HG03060 (cell line): Measurements from ENCODE around the gene ZNF346.

Experiments
- ATAC-seq: cut with Tn5 transposase; IDR thresholded peaks from one replicate; pipeline ENCODE4 v1.9.1; 2021; ENCODE audit warnings: low read depth, moderate number of reproducible peaks; ENCODE audit not compliant: unreplicated experiment

ZNF346 gene

DNA sequence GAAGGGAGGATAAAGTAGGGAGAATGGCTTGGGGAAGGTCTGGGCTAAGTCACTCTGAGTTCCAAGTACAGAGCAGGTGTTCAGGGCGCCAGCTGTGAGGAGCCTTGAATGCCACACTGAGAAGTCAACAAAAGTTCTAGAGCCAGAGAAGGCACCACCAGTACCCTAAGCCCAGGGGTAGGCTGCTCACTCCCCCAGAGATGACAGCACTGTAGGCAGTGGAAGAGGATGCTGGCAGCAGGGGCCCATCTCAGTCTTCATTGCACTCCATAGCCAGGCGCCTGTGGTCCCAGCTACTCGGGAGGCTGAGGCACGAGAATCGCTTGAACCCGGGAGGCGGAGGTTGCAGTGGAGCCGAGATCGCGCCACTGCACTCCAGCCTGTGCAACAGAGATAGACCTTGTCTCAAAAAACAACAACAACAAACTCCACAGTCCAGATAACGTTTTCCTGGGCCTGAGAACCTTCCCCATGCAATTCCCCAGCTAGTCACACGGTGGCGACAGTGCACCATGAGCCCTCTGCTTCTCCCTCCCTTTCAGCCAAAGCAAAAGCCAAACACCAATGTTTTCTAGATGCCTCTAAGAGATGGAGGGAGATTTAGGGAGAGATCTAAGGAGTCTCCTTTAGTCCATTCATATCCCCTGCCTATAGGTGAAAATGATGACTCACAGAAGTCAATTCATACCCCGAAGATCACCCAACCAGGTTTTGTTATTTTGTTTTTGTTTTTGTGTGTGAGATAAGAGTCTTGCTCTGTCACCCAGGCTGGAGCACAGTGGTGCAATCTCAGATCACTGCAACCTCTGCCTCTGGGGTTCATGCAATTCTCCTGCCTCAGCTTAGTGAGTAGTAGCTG is 91.3 kb downstream of the ZNF346 start:
- ATAC-seq: no peak

DNA sequence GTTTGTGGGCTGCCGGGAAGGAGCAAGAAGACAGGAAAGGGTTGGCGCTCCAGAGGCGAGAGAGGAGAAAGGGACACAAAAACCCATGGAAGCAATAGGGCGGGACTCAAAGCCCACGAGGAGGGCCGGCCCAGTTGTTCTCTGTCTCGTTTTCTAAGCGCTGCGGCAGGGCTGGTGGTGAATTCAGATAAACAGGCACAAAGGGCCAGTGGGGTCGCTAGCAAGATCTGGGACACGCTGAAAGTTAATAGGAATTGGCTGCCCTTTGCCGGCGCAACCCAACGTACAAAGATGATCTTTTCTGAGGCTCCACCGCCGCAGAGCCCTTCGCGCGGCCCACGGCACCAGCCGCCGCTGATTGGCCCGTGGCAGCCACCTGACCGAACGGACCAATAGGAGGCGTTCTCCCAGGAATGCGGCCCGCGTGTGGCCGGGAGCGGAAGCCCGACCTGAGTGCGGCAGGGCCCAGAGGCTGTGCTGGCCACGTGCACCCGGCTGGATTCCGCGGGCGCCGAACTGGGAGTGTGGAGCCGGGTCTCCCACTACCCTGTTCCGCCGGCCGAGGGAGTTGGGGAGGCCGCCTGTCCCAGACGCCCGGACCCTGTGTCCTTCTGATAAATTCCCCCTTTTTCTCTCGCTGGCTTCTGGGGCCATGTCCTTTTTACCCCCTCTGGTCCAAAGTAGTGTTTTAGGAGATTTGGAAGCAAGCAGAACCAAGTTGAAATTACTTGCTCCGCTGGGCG is 94.3 kb downstream of the ZNF346 start:
- ATAC-seq: no peak

DNA sequence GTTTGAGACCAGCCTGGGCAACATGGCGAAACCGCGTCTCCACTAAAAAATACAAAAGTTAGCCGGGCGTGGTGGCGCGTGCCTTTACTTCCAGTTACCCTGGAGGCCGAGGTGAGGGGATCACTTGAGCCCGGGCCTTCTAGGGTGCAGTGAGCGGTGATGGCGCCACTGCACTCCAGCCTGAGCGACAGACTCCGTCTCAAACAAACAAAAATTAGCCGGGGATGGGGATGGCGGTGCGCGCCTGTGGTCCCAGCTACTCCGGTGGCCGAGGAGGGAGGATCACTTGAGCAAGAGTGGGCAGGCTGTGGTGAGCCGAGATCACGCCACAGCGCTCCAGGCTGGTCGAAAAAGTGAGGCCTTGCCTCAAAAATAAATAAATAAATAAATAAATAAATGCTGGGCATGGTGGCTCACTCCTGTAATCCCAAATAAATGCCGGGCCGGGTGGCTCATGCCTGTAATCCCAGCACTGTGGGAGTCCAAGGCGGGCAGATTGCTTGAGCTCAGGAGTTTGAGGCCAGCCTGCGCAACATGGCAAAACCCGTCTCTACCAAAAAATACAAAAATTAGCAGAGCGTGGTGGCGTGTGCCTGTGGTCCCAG is 95.0 kb downstream of the ZNF346 start:
- no peak for ATAC-seq

DNA sequence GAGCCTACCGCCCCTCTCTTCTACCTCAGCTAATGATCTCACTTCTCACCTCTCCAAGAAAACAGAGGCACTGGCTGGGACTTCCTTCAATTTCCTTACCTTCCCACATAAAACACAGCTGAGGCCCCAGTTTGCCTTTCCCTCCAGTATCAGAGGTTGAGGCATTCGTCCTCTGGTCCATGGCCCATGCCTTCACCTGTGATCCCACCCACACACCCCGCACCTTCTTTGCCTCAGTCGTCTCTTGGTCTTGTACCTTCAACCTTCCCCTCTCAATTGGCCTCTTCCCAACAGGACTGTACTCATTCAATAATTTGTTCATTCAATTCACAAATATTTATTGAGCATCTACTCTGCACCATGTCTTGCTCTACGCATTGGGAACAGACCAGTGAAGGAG is 100.1 kb downstream of the ZNF346 start:
- ATAC-seq: no peak

DNA sequence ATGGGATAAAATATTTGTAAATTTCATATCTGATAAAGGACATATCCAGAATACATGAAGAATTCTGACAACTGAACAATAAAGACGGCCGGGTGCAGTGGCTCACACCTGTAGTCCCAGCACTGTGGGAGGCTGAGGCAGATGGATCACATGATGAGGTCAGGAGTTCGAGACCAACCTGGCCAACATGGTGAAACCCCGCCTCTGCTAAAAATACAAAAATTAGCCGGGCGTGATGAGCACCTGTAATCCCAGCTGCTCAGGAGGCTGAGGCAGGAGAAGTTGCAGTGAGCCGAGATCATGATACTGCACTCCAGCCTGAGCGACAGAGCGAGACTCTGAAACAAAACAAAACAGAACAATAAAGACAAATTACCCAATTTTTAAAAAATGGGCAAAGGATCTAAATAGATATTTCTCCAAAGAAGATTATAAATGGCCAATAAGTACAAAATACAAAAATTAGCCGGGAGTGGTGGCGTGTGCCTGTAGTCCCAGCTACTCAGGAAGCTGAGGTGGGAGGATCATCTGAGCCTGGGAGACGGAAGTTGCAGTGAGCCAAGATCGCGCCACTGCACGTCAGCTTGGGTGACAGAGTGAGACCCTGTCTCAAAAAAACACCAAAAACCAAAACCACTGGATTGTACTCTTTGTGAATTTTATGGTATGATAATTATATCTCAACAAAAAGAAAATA is 101.4 kb downstream of the ZNF346 start:
- ATAC-seq: no peak

DNA sequence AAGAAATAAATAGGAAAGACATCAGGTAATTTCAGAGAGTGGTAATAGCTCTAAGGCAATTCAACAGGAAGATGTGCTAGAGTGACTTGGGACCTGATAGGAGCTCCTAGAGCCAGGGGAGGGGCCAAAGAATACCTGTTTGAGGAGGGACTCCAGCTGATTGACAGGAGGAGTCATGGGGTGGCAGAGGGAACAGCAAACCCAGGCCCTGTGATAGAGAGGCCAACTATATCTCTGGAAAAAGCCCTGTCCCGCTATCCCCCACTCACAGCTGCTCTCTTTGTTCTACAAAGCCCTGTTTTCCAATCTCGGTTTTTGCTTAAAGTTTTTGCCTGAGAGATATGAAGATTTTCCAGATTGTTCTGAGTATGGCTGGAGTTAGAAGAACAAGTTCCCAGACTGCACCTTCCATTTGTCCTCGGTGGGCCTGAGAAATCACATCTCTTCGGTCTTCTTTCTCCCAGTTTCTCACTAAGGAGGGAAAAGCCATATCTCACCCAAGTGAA is 102.0 kb downstream of the ZNF346 start:
- no peak for ATAC-seq

DNA sequence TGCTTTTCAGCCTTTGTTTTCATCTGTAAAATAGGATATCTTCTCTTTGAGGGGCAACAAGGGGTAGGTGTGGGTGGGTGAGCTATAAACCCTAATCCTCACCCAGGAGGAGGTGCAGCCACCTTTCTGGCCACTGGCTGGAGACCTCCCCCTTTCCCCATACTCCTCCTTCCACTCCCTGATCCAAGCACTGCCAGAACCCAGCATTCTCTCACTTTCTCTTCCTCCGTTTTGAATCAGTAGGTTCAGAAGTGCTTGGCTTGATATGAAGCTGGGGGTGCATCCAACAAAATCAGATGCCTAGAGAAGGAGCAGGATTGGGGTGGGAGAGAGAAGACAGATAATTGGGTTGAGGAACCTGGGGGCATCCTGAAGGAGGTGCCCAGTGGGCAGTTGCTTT is 104.3 kb downstream of the ZNF346 start:
- no peak for ATAC-seq

DNA sequence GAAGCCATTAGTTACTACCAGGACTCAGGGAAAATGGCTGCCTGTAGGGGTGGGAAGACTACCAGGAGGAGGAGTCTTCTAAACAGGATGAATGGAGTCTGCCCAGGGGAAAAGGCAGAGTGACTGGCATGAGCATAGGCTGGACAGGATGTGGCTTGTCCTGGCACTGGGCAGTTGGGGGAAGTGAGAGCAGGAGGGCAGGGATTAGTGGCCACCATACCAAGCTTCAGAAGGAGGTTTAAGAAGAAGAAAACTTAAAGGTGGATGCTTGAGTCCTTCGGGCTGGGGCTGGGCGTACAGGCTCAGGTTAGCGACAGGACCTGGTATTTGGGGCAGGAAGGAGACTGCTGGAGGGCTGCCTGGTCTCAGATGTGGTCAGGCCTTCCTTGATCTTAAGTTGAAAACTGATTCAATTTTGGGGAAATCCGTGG is 106.1 kb downstream of the ZNF346 start:
- ATAC-seq: no peak

DNA sequence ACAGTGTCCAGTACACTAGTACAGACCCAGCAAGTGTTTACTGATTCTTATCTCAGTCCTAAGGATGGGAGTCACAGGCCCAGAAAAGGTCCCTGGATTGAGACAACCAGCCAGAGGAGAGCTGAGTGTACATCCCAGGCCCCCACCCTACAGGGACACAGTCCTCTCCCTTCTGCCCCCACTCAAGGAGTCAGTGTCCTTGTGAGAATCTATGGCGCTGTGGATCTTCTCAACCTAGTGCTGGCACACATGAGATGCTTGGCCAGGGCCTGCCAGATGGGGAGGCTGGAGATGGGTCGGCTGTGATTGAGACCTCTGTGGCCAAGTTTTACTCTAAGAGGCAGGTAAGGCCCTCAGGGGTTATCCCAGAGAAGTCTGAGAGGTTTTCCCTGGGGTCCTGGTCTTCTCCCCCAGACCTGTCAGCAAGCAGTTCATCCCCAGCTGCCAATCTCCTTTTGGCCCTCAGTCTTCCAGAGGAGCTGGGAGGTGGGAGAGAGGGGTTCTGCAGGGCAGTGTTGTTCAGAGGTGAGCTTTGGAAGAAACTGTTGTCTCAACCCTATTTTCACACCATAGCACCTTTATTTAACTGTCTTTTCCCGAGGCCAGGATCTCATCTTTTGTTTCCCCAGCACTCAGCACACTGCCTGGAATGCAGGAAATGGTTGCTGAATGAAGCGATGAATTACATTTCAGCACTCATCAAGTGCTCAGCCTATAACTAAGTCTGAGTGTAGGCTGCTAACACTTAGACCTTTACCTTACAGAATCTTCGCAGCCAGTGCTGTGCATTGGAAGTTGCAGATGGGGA is 107.9 kb downstream of the ZNF346 start:
- ATAC-seq: no peak
